CD4-positive, CD25-positive, alpha-beta regulatory T cell (primary cell): Measurements from ENCODE around the gene SLC9C1. TPM values are rescaled to one million over a fixed set of nuclear protein-coding genes. Genes with fewer than 3 reads are reported as not detected.

ENCODE experiments used
- ATAC-seq, 2 donors: fragments of 150-1000 bp; cut with Tn5 transposase; one replicate each; pipeline ENCODE4 v1.10.0; 2021; ENCODE audit warnings: low read depth in 2 of 2, moderate number of reproducible peaks in 2 of 2, moderate library complexity in 1 of 2
- DNase-seq, 3 donors: peaks; one replicate each; pipeline versions ENCODE4 v3.0.0 to v3.0.0-alpha.2; 2012 to 2022; ENCODE audit warnings: mixed read lengths in 1 of 3
- H3K27ac ChIP-seq: one replicate; pipeline ENCODE4 v1.7.0; 2013; ENCODE audit warnings: mild to moderate bottlenecking, low read length; ENCODE audit not compliant: insufficient read depth, poor library complexity, severe bottlenecking
- H3K27me3 ChIP-seq: one replicate; pipeline ENCODE4 v1.7.0; 2013; ENCODE audit warnings: low read length; ENCODE audit not compliant: control insufficient read depth, insufficient read depth
- H3K36me3 ChIP-seq: one replicate; pipeline ENCODE4 v1.7.0; 2013; ENCODE audit warnings: mild to moderate bottlenecking, low read length, moderate library complexity; ENCODE audit not compliant: control insufficient read depth, insufficient read depth
- H3K4me1 ChIP-seq: 2 replicates; pipeline ENCODE4 v1.7.0; 2013; ENCODE audit warnings: mild to moderate bottlenecking, low read length; ENCODE audit not compliant: insufficient read depth, control insufficient read depth, poor library complexity, severe bottlenecking
- H3K4me3 ChIP-seq: one replicate; pipeline ENCODE4 v1.7.0; 2013; ENCODE audit warnings: low read depth, mild to moderate bottlenecking, low read length, moderate library complexity
- H3K9me3 ChIP-seq, 2 experiments: 1 replicate in 1 of 2; 2 replicates in 1 of 2; pipeline ENCODE4 v1.7.0; 2013; ENCODE audit warnings: low read length in 2 of 2, mild to moderate bottlenecking in 1 of 2, moderate library complexity in 1 of 2; ENCODE audit not compliant: control insufficient read depth in 2 of 2
- H3K27ac Mint-ChIP-seq, 3 donors: one replicate each; pipeline ENCODE4 v1.8.0; 2020 to 2022; ENCODE audit warnings: mild to moderate bottlenecking in 3 of 3, mixed read lengths in 3 of 3, moderate library complexity in 2 of 3
- H3K27me3 Mint-ChIP-seq: one replicate; pipeline ENCODE4 v1.8.0; 2022; ENCODE audit warnings: mild to moderate bottlenecking, mixed read lengths
- H3K36me3 Mint-ChIP-seq: one replicate; pipeline ENCODE4 v1.8.0; 2020; ENCODE audit warnings: mixed read lengths
- H3K4me1 Mint-ChIP-seq, 4 donors: one replicate each; pipeline ENCODE4 v1.8.0; 2020 to 2022; ENCODE audit warnings: mixed read lengths in 4 of 4, mild to moderate bottlenecking in 1 of 4
- H3K4me3 Mint-ChIP-seq, 4 donors: one replicate each; pipeline ENCODE4 v1.8.0; 2020 to 2022; ENCODE audit warnings: mild to moderate bottlenecking in 4 of 4, mixed read lengths in 4 of 4, moderate library complexity in 3 of 4
- H3K9me3 Mint-ChIP-seq, 7 donors: one replicate each; pipeline ENCODE4 v1.8.0; 2020 to 2022; ENCODE audit warnings: mixed read lengths in 7 of 7, mild to moderate bottlenecking in 3 of 7, moderate library complexity in 2 of 7
- polyA plus RNA-seq, 4 donors: library from polyadenylated mRNA; unstranded; fragments of 300-500 nt; fragmentation: Illumina TruSeq; gene quantifications; one replicate each; pipeline ENCODE4 v1.2.3, GENCODE V29; 2021
- total RNA-seq: library from RNA; stranded (reverse); gene quantifications from one replicate; pipeline ENCODE4 v1.2.3, GENCODE V29; 2022

The SLC9C1 gene
- total and polyA plus RNA-seq, 5 donors from 2014 or later = not detected

GRCh38 chr3:112319516-112320276 is 25.7 kb upstream of the SLC9C1 start:
- Histone ChIP-seq H3K4me3 (no peak overlapping the region), H3K27me3 (peaks cover 9% of the 10 kb centered on the region), H3K36me3 (no peaks in the 10 kb centered on the region), H3K4me1 (no peaks in the 10 kb centered on the region), H3K27ac (no peak overlapping the region), H3K9me3 (no peaks in the 10 kb centered on the region)
- Mint-ChIP-seq H3K4me3 (no peak overlapping the region), H3K36me3 (no peaks in the 10 kb centered on the region), H3K9me3 (peaks cover 0 to 4% (median 1%) of the 10 kb centered on the region in 7 donors), H3K27me3 (peaks cover 39% of the 10 kb centered on the region), H3K27ac (no peak overlapping the region), H3K4me1 (no peaks in the 10 kb centered on the region)
- DNase-seq (no peak), ATAC-seq (no peak)

- Mint-ChIP-seq H3K4me3 (no peak overlapping the region), H3K4me1 (no peaks in the 10 kb centered on the region), H3K9me3 (peaks cover 0 to 4% (median 1%) of the 10 kb centered on the region in 7 donors), H3K36me3 (no peaks in the 10 kb centered on the region), H3K27ac (no peak overlapping the region), H3K27me3 (peaks cover 19% of the 10 kb centered on the region)
- DNase-seq = no peak
- Histone ChIP-seq H3K27me3 (peaks cover 4% of the 10 kb centered on the region), H3K27ac (no peak overlapping the region), H3K4me3 (no peak overlapping the region), H3K4me1 (no peaks in the 10 kb centered on the region), H3K9me3 (no peaks in the 10 kb centered on the region), H3K36me3 (no peaks in the 10 kb centered on the region)
- no peak for ATAC-seq
Measured at GRCh38 chr3:112315791-112316190, 21.8 kb upstream of the SLC9C1 start.

- Histone ChIP-seq H3K27ac (no peak overlapping the region), H3K27me3 (peaks cover 4% of the 10 kb centered on the region), H3K4me3 (no peak overlapping the region), H3K36me3 (no peaks in the 10 kb centered on the region), H3K9me3 (no peaks in the 10 kb centered on the region), H3K4me1 (no peaks in the 10 kb centered on the region)
- ATAC-seq = no peak
- Mint-ChIP-seq H3K4me3 (no peak overlapping the region), H3K36me3 (no peaks in the 10 kb centered on the region), H3K4me1 (no peaks in the 10 kb centered on the region), H3K27ac (no peak overlapping the region), H3K9me3 (peaks cover 0 to 4% (median 1%) of the 10 kb centered on the region in 7 donors), H3K27me3 (peaks cover 15% of the 10 kb centered on the region)
- DNase-seq = no peak
Measured at GRCh38 chr3:112314649-112315048, 20.6 kb upstream of the SLC9C1 start.

- Histone ChIP-seq H3K27ac (no peak overlapping the region), H3K4me1 (peaks cover 3% of the 10 kb centered on the region), H3K36me3 (no peaks in the 10 kb centered on the region), H3K27me3 (peaks cover 2% of the 10 kb centered on the region), H3K9me3 (no peaks in the 10 kb centered on the region), H3K4me3 (no peak overlapping the region)
- peaks cover 7% of the 10 kb centered on the region for H3K27me3 Mint-ChIP-seq
- DNase-seq (no peak), ATAC-seq (no peak)
- H3K9me3 Mint-ChIP-seq = no peaks in the 10 kb centered on the region
- no peak overlapping the region for H3K4me3 Mint-ChIP-seq
- H3K4me1 Mint-ChIP-seq = no peaks in the 10 kb centered on the region
- H3K36me3 Mint-ChIP-seq = no peaks in the 10 kb centered on the region
- no peak overlapping the region for H3K27ac Mint-ChIP-seq
Measured at GRCh38 chr3:112308151-112308911, 14.3 kb upstream of the SLC9C1 start.

- Histone ChIP-seq H3K36me3 (no peaks in the 10 kb centered on the region), H3K27me3 (no peaks in the 10 kb centered on the region), H3K9me3 (no peaks in the 10 kb centered on the region), H3K4me1 (peaks cover 6% of the 10 kb centered on the region), H3K27ac (no peak overlapping the region), H3K4me3 (no peak overlapping the region)
- H3K9me3 Mint-ChIP-seq = no peaks in the 10 kb centered on the region
- ATAC-seq (no peak), DNase-seq (no peak)
- H3K4me1 Mint-ChIP-seq = no peaks in the 10 kb centered on the region
- no peak overlapping the region for H3K27ac Mint-ChIP-seq
- H3K27me3 Mint-ChIP-seq = peaks cover 7% of the 10 kb centered on the region
- no peaks in the 10 kb centered on the region for H3K36me3 Mint-ChIP-seq
- H3K4me3 Mint-ChIP-seq = no peak overlapping the region
Measured at GRCh38 chr3:112307557-112307956, 13.5 kb upstream of the SLC9C1 start.

- ATAC-seq (no peak), DNase-seq (no peak)
- Histone ChIP-seq H3K9me3 (no peaks in the 10 kb centered on the region), H3K27me3 (no peaks in the 10 kb centered on the region), H3K27ac (no peak overlapping the region), H3K4me3 (no peak overlapping the region), H3K36me3 (no peaks in the 10 kb centered on the region), H3K4me1 (peaks cover 6% of the 10 kb centered on the region)
- peaks cover 7% of the 10 kb centered on the region for H3K27me3 Mint-ChIP-seq
- no peaks in the 10 kb centered on the region for H3K9me3 Mint-ChIP-seq
- H3K27ac Mint-ChIP-seq = no peak overlapping the region
- no peak overlapping the region for H3K4me3 Mint-ChIP-seq
- no peaks in the 10 kb centered on the region for H3K36me3 Mint-ChIP-seq
- no peaks in the 10 kb centered on the region for H3K4me1 Mint-ChIP-seq
Measured at GRCh38 chr3:112306825-112307224, 12.8 kb upstream of the SLC9C1 start.

- Mint-ChIP-seq H3K4me1 (no peaks in the 10 kb centered on the region), H3K27me3 (no peaks in the 10 kb centered on the region), H3K9me3 (no peaks in the 10 kb centered on the region), H3K36me3 (no peaks in the 10 kb centered on the region), H3K27ac (no peak overlapping the region), H3K4me3 (no peak overlapping the region)
- H3K4me1 ChIP-seq = peaks cover 6% of the 10 kb centered on the region
- ATAC-seq (no peak), DNase-seq (peak in 1 of 3 donors; percentile 20)
- peak overlapping the region; percentile 87 for H3K4me3 ChIP-seq
- no peak overlapping the region for H3K27ac ChIP-seq
- no peaks in the 10 kb centered on the region for H3K27me3 ChIP-seq
- H3K9me3 ChIP-seq = no peaks in the 10 kb centered on the region
- no peaks in the 10 kb centered on the region for H3K36me3 ChIP-seq
Measured at GRCh38 chr3:112304611-112305010, 10.6 kb upstream of the SLC9C1 start.
